H9 (cell line): ENCODE data around the gene SEMA3F. TPM values are rescaled to one million over a fixed set of nuclear protein-coding genes. Genes with fewer than 3 reads are reported as not detected.
A peak's percentile ranks its signal among the peaks of the same experiment; 100 is the strongest.

Experiments used
- DNase-seq: peaks from one replicate; pipeline ENCODE4 v3.0.0-alpha.2; 2017
- H2AFZ ChIP-seq: one replicate; pipeline ENCODE4 v1.6.1; 2013; ENCODE audit warnings: mild to moderate bottlenecking, low read length, control low read depth, moderate library complexity
- H2AK5ac ChIP-seq: 2 replicates; pipeline ENCODE4 v1.6.1; 2013; ENCODE audit warnings: low read length, control low read depth, mixed read lengths; ENCODE audit not compliant: insufficient read length
- H2BK120ac ChIP-seq: one replicate; pipeline ENCODE4 v1.6.1; 2013; ENCODE audit warnings: low read depth, mild to moderate bottlenecking, low read length, control low read depth, inconsistent platforms; ENCODE audit not compliant: poor library complexity, severe bottlenecking
- H2BK12ac ChIP-seq: 2 replicates; pipeline ENCODE4 v1.6.1; 2013; ENCODE audit warnings: low read length, control low read depth, mixed read lengths, low read depth; ENCODE audit not compliant: insufficient read length
- H2BK15ac ChIP-seq: 2 replicates; pipeline ENCODE4 v1.6.1; 2013; ENCODE audit warnings: low read depth, low read length, control low read depth
- H2BK20ac ChIP-seq: one replicate; pipeline ENCODE4 v1.6.1; 2013; ENCODE audit warnings: low read depth, mild to moderate bottlenecking, low read length, control low read depth, inconsistent platforms; ENCODE audit not compliant: poor library complexity, severe bottlenecking
- H2BK5ac ChIP-seq: 2 replicates; pipeline ENCODE4 v1.6.1; 2013; ENCODE audit warnings: low read length, control low read depth, mixed read lengths; ENCODE audit not compliant: insufficient read length
- H3K14ac ChIP-seq: 2 replicates; pipeline ENCODE4 v1.6.1; 2013; ENCODE audit warnings: low read length, control low read depth; ENCODE audit not compliant: insufficient read depth
- H3K18ac ChIP-seq: 2 replicates; pipeline ENCODE4 v1.6.1; 2013; ENCODE audit warnings: low read depth, mild to moderate bottlenecking, mixed read lengths, low read length, control low read depth; ENCODE audit not compliant: insufficient read length
- H3K23ac ChIP-seq: 2 replicates; pipeline ENCODE4 v1.6.1; 2013; ENCODE audit warnings: low read length, control low read depth, mixed read lengths, low read depth; ENCODE audit not compliant: insufficient read length
- H3K23me2 ChIP-seq: 2 replicates; pipeline ENCODE4 v1.6.1; 2013; ENCODE audit warnings: low read depth, mild to moderate bottlenecking, mixed read lengths, low read length, control low read depth; ENCODE audit not compliant: insufficient read length, poor library complexity, severe bottlenecking
- H3K27ac ChIP-seq: 2 replicates; pipeline ENCODE4 v1.5.1; 2013; ENCODE audit warnings: low read length, control low read depth, mixed read lengths, low read depth; ENCODE audit not compliant: insufficient read length
- H3K27me3 ChIP-seq: 2 replicates; pipeline ENCODE4 v1.6.1; 2013; ENCODE audit warnings: low read length, control low read depth, inconsistent platforms; ENCODE audit not compliant: insufficient read depth
- H3K4ac ChIP-seq: 2 replicates; pipeline ENCODE4 v1.6.1; 2013; ENCODE audit warnings: low read depth, mild to moderate bottlenecking, control low read depth, inconsistent platforms, low read length, moderate library complexity
- H3K4me1 ChIP-seq: 2 replicates; pipeline ENCODE4 v1.6.1; 2013; ENCODE audit warnings: low read length, control low read depth, inconsistent platforms; ENCODE audit not compliant: insufficient read depth
- H3K4me2 ChIP-seq: 2 replicates; pipeline ENCODE4 v1.6.1; 2013; ENCODE audit warnings: low read length, control low read depth, mixed read lengths; ENCODE audit not compliant: insufficient read length, insufficient read depth
- H3K56ac ChIP-seq: 2 replicates; pipeline ENCODE4 v1.6.1; 2013; ENCODE audit warnings: low read depth, mild to moderate bottlenecking, mixed read lengths, low read length, control low read depth; ENCODE audit not compliant: insufficient read length
- H3K79me1 ChIP-seq: 2 replicates; pipeline ENCODE4 v1.6.1; 2013; ENCODE audit warnings: low read depth, mild to moderate bottlenecking, moderate library complexity, low read length, control low read depth, inconsistent platforms; ENCODE audit not compliant: insufficient read depth, poor library complexity, severe bottlenecking
- H3K79me2 ChIP-seq: 2 replicates; pipeline ENCODE4 v1.6.1; 2013; ENCODE audit warnings: low read length, control low read depth, inconsistent platforms; ENCODE audit not compliant: insufficient read depth
- H3K9ac ChIP-seq: 2 replicates; pipeline ENCODE4 v1.6.1; 2013; ENCODE audit warnings: low read length, control low read depth, mixed read lengths; ENCODE audit not compliant: insufficient read length; ENCODE audit errors: extremely low read depth
- H3K9me3 ChIP-seq: one replicate; pipeline ENCODE4 v1.6.1; 2013; ENCODE audit warnings: low read depth, low read length, inconsistent platforms; ENCODE audit not compliant: control insufficient read depth
- H3T11ph ChIP-seq: one replicate; pipeline ENCODE4 v1.6.1; 2013; ENCODE audit warnings: mild to moderate bottlenecking, low read length, control low read depth, inconsistent platforms
- H4K20me1 ChIP-seq: one replicate; pipeline ENCODE4 v1.6.1; 2013; ENCODE audit not compliant: control insufficient read depth, insufficient read length, insufficient read depth
- H4K5ac ChIP-seq: 2 replicates; pipeline ENCODE4 v1.6.1; 2013; ENCODE audit warnings: low read depth, mild to moderate bottlenecking, mixed read lengths, low read length, control low read depth; ENCODE audit not compliant: insufficient read length
- H4K8ac ChIP-seq: replicated peaks from 2 replicates; pipeline ENCODE4 v1.6.1; 2013; ENCODE audit warnings: low read length, control low read depth, mixed read lengths, low read depth; ENCODE audit not compliant: insufficient read length
- H4K91ac ChIP-seq: 2 replicates; pipeline ENCODE4 v1.6.1; 2013; ENCODE audit warnings: low read depth, mild to moderate bottlenecking, moderate library complexity, mixed read lengths, low read length, control low read depth; ENCODE audit not compliant: insufficient read length
- H3K27ac Mint-ChIP-seq, 3 experiments: 2 replicates in 2 of 3; 3 replicates in 1 of 3; pipeline ENCODE4 v1.8.0; 2020 to 2021; ENCODE audit warnings: mixed read lengths in 3 of 3, mild to moderate bottlenecking in 1 of 3, moderate library complexity in 1 of 3
- H3K27me3 Mint-ChIP-seq: 2 replicates; pipeline ENCODE4 v1.8.0; 2021; ENCODE audit warnings: low read depth, mild to moderate bottlenecking, moderate library complexity, mixed read lengths
- H3K36me3 Mint-ChIP-seq, 3 experiments: 2 replicates in 2 of 3; 3 replicates in 1 of 3; pipeline ENCODE4 v1.8.0; 2020 to 2021; ENCODE audit warnings: low read depth in 3 of 3, mixed read lengths in 3 of 3; ENCODE audit not compliant: insufficient read depth in 1 of 3
- H3K4me1 Mint-ChIP-seq, 2 experiments: 2 replicates each; pipeline ENCODE4 v1.8.0; 2020; ENCODE audit warnings: mixed read lengths in 2 of 2
- H3K4me3 Mint-ChIP-seq, 2 experiments: 2 replicates in 1 of 2; 3 replicates in 1 of 2; pipeline ENCODE4 v1.8.0; 2020 to 2021; ENCODE audit warnings: mild to moderate bottlenecking in 2 of 2, mixed read lengths in 2 of 2, moderate library complexity in 1 of 2
- H3K9me3 Mint-ChIP-seq, 2 experiments: 2 replicates in 1 of 2; 3 replicates in 1 of 2; pipeline ENCODE4 v1.8.0; 2020; ENCODE audit warnings: mild to moderate bottlenecking in 2 of 2, mixed read lengths in 2 of 2, moderate library complexity in 1 of 2
- CTCF ChIP-seq: fragments of 200-600 bp; sonication (generic); conservative IDR thresholded peaks from 3 replicates; pipeline ENCODE4 v1.8.0; 2021; ENCODE audit warnings: antibody characterized with exemption, mild to moderate bottlenecking
- WGBS: extraction: QIAGEN DNeasy Blood & Tissue Kit; methylation state at CpG from one replicate; pipeline ENCODE4 v1.1.7; 2013; ENCODE audit warnings: missing lambda C conversion rate, low lambda C conversion rate, mixed read lengths; ENCODE audit not compliant: insufficient read length; ENCODE audit errors: extremely low coverage; 5-methylcytosine and 5-hydroxymethylcytosine counted together
- total RNA-seq: library from RNA; stranded (reverse); gene quantifications from 2 replicates; pipeline ENCODE4 v1.2.1, GENCODE V29; 2021

SEMA3F gene
- total RNA-seq, 1 experiment from 2014 or later: 14.3 TPM

GRCh38 chr3:50169858-50170257 lies 14.7 kb downstream of the SEMA3F start:
- no peak overlapping the region for H3K4me2 ChIP-seq
- peak overlapping the region in 2 of 3 experiments; percentile 53 to 63; a peak in 2 of 7 replicates for H3K27ac Mint-ChIP-seq
- H3K79me1 ChIP-seq: no peaks in the 10 kb centered on the region
- H3K4ac ChIP-seq: no peak overlapping the region
- no peak overlapping the region for H3K4me3 Mint-ChIP-seq
- no peak for DNase-seq
- H2BK12ac ChIP-seq: no peak overlapping the region
- no peaks in the 10 kb centered on the region for H3K9me3 ChIP-seq
- no peak overlapping the region for H2BK20ac ChIP-seq
- H2AK5ac ChIP-seq: no peak overlapping the region
- H3K14ac ChIP-seq: no peak overlapping the region
- no peaks in the 10 kb centered on the region for H4K20me1 ChIP-seq
- no peak overlapping the region for H4K5ac ChIP-seq
- H3K4me1 Mint-ChIP-seq: peaks cover 33 to 49% of the 10 kb centered on the region in 2 experiments
- H3T11ph ChIP-seq: no peak overlapping the region
- H3K4me1 ChIP-seq: peaks cover 7% of the 10 kb centered on the region; the same call in 1 of the 2 replicates
- H2BK15ac ChIP-seq: no peak overlapping the region
- H3K79me2 ChIP-seq: no peaks in the 10 kb centered on the region
- no peaks in the 10 kb centered on the region for H3K23me2 ChIP-seq
- no peaks in the 10 kb centered on the region for H3K9me3 Mint-ChIP-seq
- no peak overlapping the region for H3K23ac ChIP-seq
- no peak overlapping the region for H4K8ac ChIP-seq
- no peak overlapping the region for H3K27ac ChIP-seq
- H3K56ac ChIP-seq: no peak overlapping the region
- no CpG with 5 or more reads among the region's 1 CpG for WGBS
- no peak overlapping the region for H2AFZ ChIP-seq
- H2BK120ac ChIP-seq: no peak overlapping the region
- no peak overlapping the region for H4K91ac ChIP-seq
- no peak overlapping the region for H2BK5ac ChIP-seq
- H3K18ac ChIP-seq: no peak overlapping the region
- H3K36me3 Mint-ChIP-seq: peaks cover 3 to 14% (median 4%) of the 10 kb centered on the region in 3 experiments
- no peaks in the 10 kb centered on the region; the same call in 1 of the 2 replicates for H3K27me3 Mint-ChIP-seq
- no peaks in the 10 kb centered on the region for H3K27me3 ChIP-seq
- no peak overlapping the region for H3K9ac ChIP-seq
- no peak for TF ChIP-seq CTCF
